Measurements from ENCODE around the gene GNAI1.
A peak's percentile ranks its signal among the peaks of the same experiment; 100 is the strongest.

GNAI1 gene

GRCh38 chr7:80105701-80106408, 28.8 kb upstream of the GNAI1 start:
- no peaks in the 10 kb centered on the region for H3K36me3 ChIP-seq (ENCODE audit: control insufficient read depth, insufficient read depth, low read length)
- no peak overlapping the region for H3K4me3 ChIP-seq (ENCODE audit: low read depth, low read length)
- no peak overlapping the region for H3K27ac ChIP-seq (ENCODE audit: low read depth, low read length)

GRCh38 chr7:80106498-80107113, 28.0 kb upstream of the GNAI1 start:
- H3K9me3 ChIP-seq (ENCODE audit: control insufficient read depth, insufficient read depth, low read depth, low read length), result no peaks in the 10 kb centered on the region; the same call in 1 of the 2 replicates
- H3K9ac ChIP-seq (ENCODE audit: low read length), result no peak overlapping the region
- H3K27ac ChIP-seq (ENCODE audit: low read depth, low read length), result no peak overlapping the region
- H3K4me1 ChIP-seq (ENCODE audit: control insufficient read depth, insufficient read depth, low read length), result peaks cover 3% of the 10 kb centered on the region; the same call in 1 of the 2 replicates
- no peak overlapping the region for H3K4me3 ChIP-seq (ENCODE audit: low read depth, low read length)
- H3K36me3 ChIP-seq (ENCODE audit: control insufficient read depth, insufficient read depth, low read length), result no peaks in the 10 kb centered on the region
- no peaks in the 10 kb centered on the region for H3K27me3 ChIP-seq (ENCODE audit: control insufficient read depth, insufficient read depth, low read length)

More at GRCh38 chr7:80105701-80106408, 28.8 kb upstream of the GNAI1 start:
- H3K27me3 ChIP-seq (ENCODE audit: control insufficient read depth, insufficient read depth, low read length), result no peaks in the 10 kb centered on the region
- no peak overlapping the region for H3K9ac ChIP-seq (ENCODE audit: low read length)
- H3K4me1 ChIP-seq (ENCODE audit: control insufficient read depth, insufficient read depth, low read length), result peaks cover 3% of the 10 kb centered on the region; the same call in 1 of the 2 replicates
- H3K9me3 ChIP-seq (ENCODE audit: control insufficient read depth, insufficient read depth, low read depth, low read length), result no peaks in the 10 kb centered on the region; the same call in 1 of the 2 replicates

- Histone ChIP-seq H3K27me3 (ENCODE audit: control insufficient read depth, insufficient read depth, low read length) (no peaks in the 10 kb centered on the region), H3K36me3 (ENCODE audit: control insufficient read depth, insufficient read depth, low read length) (no peaks in the 10 kb centered on the region), H3K27ac (ENCODE audit: low read depth, low read length) (no peak overlapping the region), H3K9me3 (ENCODE audit: control insufficient read depth, insufficient read depth, low read depth, low read length) (no peaks in the 10 kb centered on the region), H3K4me1 (ENCODE audit: control insufficient read depth, insufficient read depth, low read length) (peaks cover 3% of the 10 kb centered on the region; the same call in 1 of the 2 replicates), H3K9ac (ENCODE audit: low read length) (no peak overlapping the region), H3K4me3 (ENCODE audit: low read depth, low read length) (no peak overlapping the region)
Observed at GRCh38 chr7:80107278-80107677, 27.4 kb upstream of the GNAI1 start.

- Histone ChIP-seq H3K27ac (ENCODE audit: low read depth, low read length) (no peak overlapping the region), H3K27me3 (ENCODE audit: control insufficient read depth, insufficient read depth, low read length) (no peaks in the 10 kb centered on the region), H3K9me3 (ENCODE audit: control insufficient read depth, insufficient read depth, low read depth, low read length) (no peaks in the 10 kb centered on the region), H3K9ac (ENCODE audit: low read length) (no peak overlapping the region), H3K4me3 (ENCODE audit: low read depth, low read length) (no peak overlapping the region), H3K36me3 (ENCODE audit: control insufficient read depth, insufficient read depth, low read length) (no peaks in the 10 kb centered on the region), H3K4me1 (ENCODE audit: control insufficient read depth, insufficient read depth, low read length) (peaks cover 3% of the 10 kb centered on the region; the same call in 1 of the 2 replicates)
Observed at GRCh38 chr7:80110376-80110775, 24.3 kb upstream of the GNAI1 start.

GRCh38 chr7:80114159-80114558, 20.5 kb upstream of the GNAI1 start:
- no peak overlapping the region for H3K27ac ChIP-seq (ENCODE audit: low read depth, low read length)
- no peaks in the 10 kb centered on the region for H3K27me3 ChIP-seq (ENCODE audit: control insufficient read depth, insufficient read depth, low read length)
- H3K36me3 ChIP-seq (ENCODE audit: control insufficient read depth, insufficient read depth, low read length), result no peaks in the 10 kb centered on the region
- H3K9me3 ChIP-seq (ENCODE audit: control insufficient read depth, insufficient read depth, low read depth, low read length), result no peaks in the 10 kb centered on the region
- H3K4me1 ChIP-seq (ENCODE audit: control insufficient read depth, insufficient read depth, low read length), result no peaks in the 10 kb centered on the region
- H3K4me3 ChIP-seq (ENCODE audit: low read depth, low read length), result no peak overlapping the region
- no peak overlapping the region for H3K9ac ChIP-seq (ENCODE audit: low read length)

- no peak overlapping the region for H3K9ac ChIP-seq (ENCODE audit: low read length)
- H3K4me3 ChIP-seq (ENCODE audit: low read depth, low read length), result no peak overlapping the region
- H3K27ac ChIP-seq (ENCODE audit: low read depth, low read length), result no peak overlapping the region
- H3K36me3 ChIP-seq (ENCODE audit: control insufficient read depth, insufficient read depth, low read length), result no peaks in the 10 kb centered on the region
- peaks cover 21% of the 10 kb centered on the region for H3K4me1 ChIP-seq (ENCODE audit: control insufficient read depth, insufficient read depth, low read length)
- H3K27me3 ChIP-seq (ENCODE audit: control insufficient read depth, insufficient read depth, low read length), result peaks cover 25% of the 10 kb centered on the region; the same call in 1 of the 2 replicates
- H3K9me3 ChIP-seq (ENCODE audit: control insufficient read depth, insufficient read depth, low read depth, low read length), result no peaks in the 10 kb centered on the region
Observed at GRCh38 chr7:80124526-80125264, 9.9 kb upstream of the GNAI1 start.

- Histone ChIP-seq H3K27ac (ENCODE audit: low read depth, low read length) (no peak overlapping the region), H3K36me3 (ENCODE audit: control insufficient read depth, insufficient read depth, low read length) (no peaks in the 10 kb centered on the region), H3K4me1 (ENCODE audit: control insufficient read depth, insufficient read depth, low read length) (peaks cover 21% of the 10 kb centered on the region), H3K27me3 (ENCODE audit: control insufficient read depth, insufficient read depth, low read length) (peaks cover 25% of the 10 kb centered on the region; the same call in 1 of the 2 replicates), H3K4me3 (ENCODE audit: low read depth, low read length) (peak overlapping the region; percentile 17; the same call in 1 of the 2 replicates), H3K9me3 (ENCODE audit: control insufficient read depth, insufficient read depth, low read depth, low read length) (no peaks in the 10 kb centered on the region), H3K9ac (ENCODE audit: low read length) (no peak overlapping the region)
Observed at GRCh38 chr7:80127412-80128160, 7.0 kb upstream of the GNAI1 start.

- H3K9ac ChIP-seq (ENCODE audit: low read length), result no peak overlapping the region
Observed at GRCh38 chr7:80128918-80129317, 5.7 kb upstream of the GNAI1 start.

GRCh38 chr7:80129785-80130184, 4.8 kb upstream of the GNAI1 start:
- Histone ChIP-seq H3K4me3 (ENCODE audit: low read depth, low read length) (no peak overlapping the region), H3K27me3 (ENCODE audit: control insufficient read depth, insufficient read depth, low read length) (peaks cover 25% of the 10 kb centered on the region; the same call in 1 of the 2 replicates), H3K9ac (ENCODE audit: low read length) (no peak overlapping the region), H3K9me3 (ENCODE audit: control insufficient read depth, insufficient read depth, low read depth, low read length) (no peaks in the 10 kb centered on the region), H3K4me1 (ENCODE audit: control insufficient read depth, insufficient read depth, low read length) (peaks cover 33% of the 10 kb centered on the region), H3K36me3 (ENCODE audit: control insufficient read depth, insufficient read depth, low read length) (no peaks in the 10 kb centered on the region), H3K27ac (ENCODE audit: low read depth, low read length) (no peak overlapping the region)

More at GRCh38 chr7:80128918-80129317, 5.7 kb upstream of the GNAI1 start:
- no peak overlapping the region for H3K4me3 ChIP-seq (ENCODE audit: low read depth, low read length)
- H3K36me3 ChIP-seq (ENCODE audit: control insufficient read depth, insufficient read depth, low read length), result no peaks in the 10 kb centered on the region
- peaks cover 25% of the 10 kb centered on the region; the same call in 1 of the 2 replicates for H3K27me3 ChIP-seq (ENCODE audit: control insufficient read depth, insufficient read depth, low read length)
- no peaks in the 10 kb centered on the region for H3K9me3 ChIP-seq (ENCODE audit: control insufficient read depth, insufficient read depth, low read depth, low read length)
- H3K4me1 ChIP-seq (ENCODE audit: control insufficient read depth, insufficient read depth, low read length), result peaks cover 31% of the 10 kb centered on the region
- no peak overlapping the region for H3K27ac ChIP-seq (ENCODE audit: low read depth, low read length)

GRCh38 chr7:80131675-80132435, 2.8 kb upstream of the GNAI1 start:
- peaks cover 32% of the 10 kb centered on the region for H3K4me1 ChIP-seq (ENCODE audit: control insufficient read depth, insufficient read depth, low read length)
- no peak overlapping the region for H3K9ac ChIP-seq (ENCODE audit: low read length)
- H3K27me3 ChIP-seq (ENCODE audit: control insufficient read depth, insufficient read depth, low read length), result peaks cover 15% of the 10 kb centered on the region; the same call in 1 of the 2 replicates
- H3K4me3 ChIP-seq (ENCODE audit: low read depth, low read length), result no peak overlapping the region
- no peak overlapping the region for H3K27ac ChIP-seq (ENCODE audit: low read depth, low read length)
- H3K36me3 ChIP-seq (ENCODE audit: control insufficient read depth, insufficient read depth, low read length), result no peaks in the 10 kb centered on the region
- H3K9me3 ChIP-seq (ENCODE audit: control insufficient read depth, insufficient read depth, low read depth, low read length), result no peaks in the 10 kb centered on the region

Measured in HUES6 (cell line).